ENCODE measurements around the gene DIPK1C.
"Not testable (repeated sequence)": the region's sequence is repeated elsewhere in the genome, so short reads cannot be mapped to it uniquely, and the experiment has no call there.

The DIPK1C gene

DNA sequence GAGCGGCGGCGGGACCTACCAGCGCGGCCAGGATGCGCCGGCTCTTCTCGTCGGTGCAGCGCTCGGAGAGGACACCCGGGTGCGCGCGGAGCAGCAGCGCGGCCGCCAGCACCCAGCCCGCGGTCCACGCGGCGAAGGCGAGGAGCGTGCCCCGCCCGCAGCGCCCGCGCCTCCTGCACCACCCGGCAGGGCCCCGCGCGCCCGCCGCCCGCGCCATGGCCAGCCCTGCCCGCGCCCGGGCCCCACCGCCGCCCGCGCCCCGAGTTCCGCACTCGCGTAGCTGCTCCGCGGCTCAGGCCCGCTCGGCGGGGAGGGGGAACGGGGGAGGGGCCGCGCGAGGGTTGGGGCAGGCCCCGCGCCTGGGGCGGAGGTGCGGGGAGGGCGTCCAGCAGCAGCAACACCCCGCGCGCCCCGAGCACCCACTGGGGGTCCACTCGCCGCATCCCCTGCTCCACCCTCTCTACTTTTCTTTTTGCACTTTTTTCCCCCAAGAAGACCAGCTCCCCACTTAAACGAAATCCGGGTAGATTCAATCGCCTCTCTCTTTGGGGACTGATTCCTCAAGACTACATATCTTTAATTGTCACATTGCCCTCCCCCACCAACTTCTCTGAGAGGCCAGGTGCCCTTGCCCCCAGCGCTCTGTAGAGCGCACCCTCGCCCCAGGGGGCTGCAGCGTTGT is at the start of gene DIPK1C:
TSS of gene DIPK1C (minus strand) at position 266 of the 682 bp plus-strand sequence. CDS start at position 217, 49 bp downstream.
- DNase-seq = no peak

DNA sequence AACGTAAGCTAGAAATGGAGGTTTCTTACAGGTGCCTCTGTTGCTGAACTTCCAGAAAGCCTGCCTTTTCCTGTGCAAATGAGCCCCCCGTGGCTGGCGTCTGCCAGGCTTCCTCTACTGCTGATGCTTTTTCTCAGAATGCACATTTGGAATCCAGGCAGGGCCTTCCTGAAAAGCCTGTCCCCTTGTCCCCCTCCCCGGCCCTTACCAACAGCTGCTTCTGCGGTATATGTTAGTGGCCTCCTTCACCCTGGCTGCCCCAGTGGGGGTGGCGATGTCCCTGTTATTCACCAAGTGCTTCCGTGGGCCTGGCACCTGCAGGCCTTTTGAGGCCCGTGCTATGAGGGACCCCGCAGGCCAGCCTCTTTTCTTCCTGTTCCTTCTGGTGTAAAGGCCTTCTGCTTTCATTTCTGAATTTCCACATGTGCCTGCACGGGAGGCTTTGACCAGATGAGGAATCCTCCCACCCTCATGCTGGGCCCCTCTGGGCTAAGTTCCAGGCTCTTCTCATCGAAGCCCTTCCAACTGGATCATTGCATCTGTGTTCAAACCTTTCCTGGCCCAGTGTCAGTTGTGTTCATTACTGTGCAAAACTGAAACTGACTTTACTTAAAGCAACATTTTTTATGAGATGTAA is 49.5 kb upstream of the DIPK1C start:
- no peak for DNase-seq

GRCh38 chr18:74505776-74506175 is 48.7 kb upstream of the DIPK1C start:
- no peak for DNase-seq

GRCh38 chr18:74503137-74503536 is 46.0 kb upstream of the DIPK1C start:
- DNase-seq = no peak

DNA sequence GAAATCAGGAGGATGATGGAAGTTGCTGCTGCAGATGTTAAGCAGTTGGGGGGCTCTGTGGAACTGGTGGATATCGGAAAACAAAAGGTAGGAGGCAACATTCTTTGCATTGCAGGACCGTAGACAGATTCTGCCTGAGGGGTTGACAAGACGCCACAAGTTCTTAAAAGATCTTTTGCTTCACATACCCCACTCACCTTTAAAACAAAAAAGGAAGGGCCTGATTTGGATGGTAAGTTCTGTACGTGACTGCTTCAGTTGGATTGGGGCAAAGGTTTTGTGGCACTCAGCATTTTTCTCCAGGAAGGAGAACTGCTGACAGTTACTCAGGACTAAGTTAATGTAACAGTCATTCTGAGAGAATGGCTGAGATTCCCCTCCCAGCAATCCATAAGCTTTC is 44.3 kb upstream of the DIPK1C start:
- DNase-seq = no peak

DNA sequence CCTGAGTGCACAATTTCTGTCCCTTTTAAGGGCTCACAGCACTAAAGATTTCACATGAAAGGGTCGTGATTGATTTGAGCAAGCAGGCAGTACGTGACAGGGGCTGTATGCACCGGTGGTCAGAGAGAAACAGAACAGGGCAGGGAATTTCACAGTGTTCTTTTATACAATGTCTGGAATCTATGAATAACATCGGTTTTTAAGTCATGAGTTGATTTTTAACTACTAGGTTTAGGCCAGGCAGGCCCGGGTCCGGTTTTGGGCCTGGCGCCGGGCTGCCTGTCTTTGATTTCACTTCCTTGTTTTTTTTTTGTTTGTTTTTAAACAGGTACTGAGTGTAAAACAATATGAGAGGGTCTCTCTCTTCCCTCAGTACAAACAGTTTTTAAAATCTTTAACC is 43.7 kb upstream of the DIPK1C start:
- DNase-seq = not testable (repeated sequence)

GRCh38 chr18:74500372-74500771 is 43.3 kb upstream of the DIPK1C start:
- no peak for DNase-seq

- DNase-seq = peak; percentile 46
Measured at GRCh38 chr18:74499633-74500032, 42.5 kb upstream of the DIPK1C start.

- peak; percentile 84 for DNase-seq
Measured at GRCh38 chr18:74498712-74499627, 41.9 kb upstream of the DIPK1C start.

DNA sequence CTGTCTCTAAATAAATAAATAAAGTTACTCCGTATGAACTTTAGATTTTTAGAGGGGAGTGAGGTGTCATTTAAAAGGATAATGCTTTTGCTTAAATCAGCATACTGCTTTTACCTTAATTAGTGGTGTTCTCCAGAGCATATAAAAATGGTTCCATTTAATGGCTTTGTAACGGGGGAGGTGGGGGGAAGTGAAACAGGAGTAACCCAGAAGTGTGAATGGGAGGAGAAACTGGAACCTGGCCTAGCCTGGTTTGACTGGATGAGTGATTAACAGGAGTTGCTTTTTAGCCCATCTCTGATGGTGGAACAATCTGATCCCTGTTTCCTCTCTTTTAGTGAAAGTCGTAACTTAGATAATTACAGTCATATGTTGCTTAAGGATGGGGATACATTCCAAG is 40.7 kb upstream of the DIPK1C start:
- DNase-seq = no peak

- no peak for DNase-seq
Measured at GRCh38 chr18:74497324-74497676, 40.2 kb upstream of the DIPK1C start.

GRCh38 chr18:74496508-74497323 is 39.6 kb upstream of the DIPK1C start:
- peak; percentile 50 for DNase-seq

- DNase-seq = peak; percentile 99
Measured at GRCh38 chr18:74495581-74496507, 38.7 kb upstream of the DIPK1C start, which contains the start of gene CNDP2. TSS of gene CNDP2 (plus strand) at chr18:74496363. CDS start at chr18:74499974, 3,611 bp downstream.

- no peak for DNase-seq
Measured at GRCh38 chr18:74494514-74494913, 37.4 kb upstream of the DIPK1C start.

- peak; percentile 46 for DNase-seq
Measured at GRCh38 chr18:74493689-74494088, 36.6 kb upstream of the DIPK1C start.

- DNase-seq = no peak
Measured at GRCh38 chr18:74492259-74492658, 35.2 kb upstream of the DIPK1C start.

GRCh38 chr18:74489676-74490075 is 32.6 kb upstream of the DIPK1C start:
- no peak for DNase-seq

GRCh38 chr18:74488864-74489263 is 31.8 kb upstream of the DIPK1C start:
- DNase-seq = no peak

DNA sequence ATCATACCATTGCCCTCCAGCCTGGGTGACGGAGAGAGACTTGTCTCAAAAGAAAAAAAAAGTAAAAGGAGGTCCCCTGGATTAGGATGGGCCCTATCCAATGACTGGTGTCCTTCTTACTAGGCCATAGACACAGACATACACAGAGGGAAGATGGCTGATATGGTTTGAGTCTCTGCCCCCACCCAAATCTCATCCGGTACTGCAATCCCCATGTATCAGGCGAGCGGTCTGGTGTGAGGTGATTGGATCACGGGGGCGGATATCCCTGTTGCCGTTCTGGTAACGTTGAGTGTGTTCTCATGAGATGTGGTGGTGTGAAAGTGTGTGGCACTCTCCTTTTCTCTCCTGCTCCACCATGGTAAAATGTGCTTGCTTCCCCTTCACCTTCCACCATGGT is 31.2 kb upstream of the DIPK1C start:
- no peak for DNase-seq

GRCh38 chr18:74486119-74486849 is 29.2 kb upstream of the DIPK1C start:
- DNase-seq = no peak

- DNase-seq = no peak
Measured at GRCh38 chr18:74482697-74483096, 25.6 kb upstream of the DIPK1C start.

Measured in activated naive CD4-positive, alpha-beta T cell treated with Interleukin-2 at 50 U/mL for 16 hours (primary cell).